ENCODE data around the gene MEIS3. TPM values are rescaled to one million over a fixed set of nuclear protein-coding genes. Genes with fewer than 3 reads are reported as not detected.

Gene MEIS3
- total RNA-seq, 1 experiment from 2014 or later, result 1.3 TPM

- Histone ChIP-seq H2AFZ (ENCODE audit: low read length) (no peak overlapping the region), H3K36me3 (ENCODE audit: low read depth, low read length) (no peaks in the 10 kb centered on the region), H3K27ac (ENCODE audit: low read length) (no peak overlapping the region), H3K9me3 (ENCODE audit: low read length) (no peaks in the 10 kb centered on the region), H3K9ac (ENCODE audit: low read length) (no peak overlapping the region), H3F3A (ENCODE audit: low read length, unreplicated experiment) (no peaks in the 10 kb centered on the region), H3K79me2 (ENCODE audit: low read length) (no peaks in the 10 kb centered on the region), H3K27me3 (ENCODE audit: low read length) (no peaks in the 10 kb centered on the region), H3K4me3 (ENCODE audit: low read length) (no peak overlapping the region), H3K4me2 (ENCODE audit: low read length) (no peak overlapping the region), H3K9me2 (replicated peaks; ENCODE audit: low read length) (no peaks in the 10 kb centered on the region), H4K20me1 (ENCODE audit: low read length) (no peaks in the 10 kb centered on the region), H3K4me1 (ENCODE audit: insufficient read depth, low read length) (no peaks in the 10 kb centered on the region)
- CTCF ChIA-PET, result no interaction called here
- intact Hi-C loops (cut with micrococcal nuclease), result no loop called here
- DNase-seq (no peak), ATAC-seq (no peak)
- no TSS peak for BruUV-seq (replicated peaks)
- TF ChIP-seq EZH2phosphoT487 (IDR thresholded peaks at IDR 0.05; ENCODE audit: borderline replicate concordance, low read length), result no peak
- TF ChIP-seq EZH2 (IDR thresholded peaks at IDR 0.05; ENCODE audit: low read length, unreplicated experiment), result no peak
- no peak for TF ChIP-seq CTCF (conservative IDR thresholded peaks at IDR 0.05; ENCODE audit: low read depth, low read length)
- POLR2A ChIA-PET (ENCODE audit: unreplicated experiment), result no interaction called here
Observed at GRCh38 chr19:47411101-47411500, 8.2 kb downstream of the MEIS3 start.

- H3K36me3 ChIP-seq (ENCODE audit: low read depth, low read length), result no peaks in the 10 kb centered on the region
- no peaks in the 10 kb centered on the region for H4K20me1 ChIP-seq (ENCODE audit: low read length)
- no peak overlapping the region for H3K9ac ChIP-seq (ENCODE audit: low read length)
- BruUV-seq (replicated peaks), result no TSS peak
- H3K27me3 ChIP-seq (ENCODE audit: low read length), result no peaks in the 10 kb centered on the region
- no peak for DNase-seq
- ChIA-PET POLR2A (ENCODE audit: unreplicated experiment) (no interaction called here), CTCF (no interaction called here)
- no peaks in the 10 kb centered on the region for H3F3A ChIP-seq (ENCODE audit: low read length, unreplicated experiment)
- H3K4me1 ChIP-seq (ENCODE audit: insufficient read depth, low read length), result no peaks in the 10 kb centered on the region
- H3K4me3 ChIP-seq (ENCODE audit: low read length), result no peak overlapping the region
- H3K79me2 ChIP-seq (ENCODE audit: low read length), result no peaks in the 10 kb centered on the region
- no peak for ATAC-seq
- TF ChIP-seq EZH2 (IDR thresholded peaks at IDR 0.05; ENCODE audit: low read length, unreplicated experiment) (no peak), EZH2phosphoT487 (IDR thresholded peaks at IDR 0.05; ENCODE audit: borderline replicate concordance, low read length) (no peak)
- no peaks in the 10 kb centered on the region for H3K9me2 ChIP-seq (replicated peaks; ENCODE audit: low read length)
- intact Hi-C loops (cut with micrococcal nuclease), result no loop called here
- H3K27ac ChIP-seq (ENCODE audit: low read length), result no peak overlapping the region
- H2AFZ ChIP-seq (ENCODE audit: low read length), result no peak overlapping the region
- no peak overlapping the region for H3K4me2 ChIP-seq (ENCODE audit: low read length)
- no peaks in the 10 kb centered on the region for H3K9me3 ChIP-seq (ENCODE audit: low read length)
Observed at GRCh38 chr19:47408156-47408938, 11.0 kb downstream of the MEIS3 start.

- H2AFZ ChIP-seq (ENCODE audit: low read length), result no peak overlapping the region
- no peak for ATAC-seq
- no peak overlapping the region for H3K4me3 ChIP-seq (ENCODE audit: low read length)
- H3K36me3 ChIP-seq (ENCODE audit: low read depth, low read length), result no peaks in the 10 kb centered on the region
- no peak overlapping the region for H3K27ac ChIP-seq (ENCODE audit: low read length)
- ChIA-PET CTCF (no interaction called here), POLR2A (ENCODE audit: unreplicated experiment) (no interaction called here)
- H3K9me3 ChIP-seq (ENCODE audit: low read length), result no peaks in the 10 kb centered on the region
- no peak overlapping the region for H3K4me2 ChIP-seq (ENCODE audit: low read length)
- intact Hi-C loops (cut with micrococcal nuclease), result no loop called here
- H3K4me1 ChIP-seq (ENCODE audit: insufficient read depth, low read length), result no peaks in the 10 kb centered on the region
- H3K9ac ChIP-seq (ENCODE audit: low read length), result no peak overlapping the region
- no peaks in the 10 kb centered on the region for H4K20me1 ChIP-seq (ENCODE audit: low read length)
- H3K27me3 ChIP-seq (ENCODE audit: low read length), result no peaks in the 10 kb centered on the region
- no peaks in the 10 kb centered on the region for H3K79me2 ChIP-seq (ENCODE audit: low read length)
- BruUV-seq (replicated peaks), result no TSS peak
- no peaks in the 10 kb centered on the region for H3K9me2 ChIP-seq (replicated peaks; ENCODE audit: low read length)
- no peak for DNase-seq
- no peaks in the 10 kb centered on the region for H3F3A ChIP-seq (ENCODE audit: low read length, unreplicated experiment)
- TF ChIP-seq CTCF (conservative IDR thresholded peaks at IDR 0.05; ENCODE audit: low read depth, low read length) (no peak), EZH2phosphoT487 (IDR thresholded peaks at IDR 0.05; ENCODE audit: borderline replicate concordance, low read length) (no peak), EZH2 (IDR thresholded peaks at IDR 0.05; ENCODE audit: low read length, unreplicated experiment) (no peak)
Observed at GRCh38 chr19:47407417-47407774, 11.9 kb downstream of the MEIS3 start.

Measured in PC-3 (cell line).